ENCODE data around the gene SSTR4.

DNA sequence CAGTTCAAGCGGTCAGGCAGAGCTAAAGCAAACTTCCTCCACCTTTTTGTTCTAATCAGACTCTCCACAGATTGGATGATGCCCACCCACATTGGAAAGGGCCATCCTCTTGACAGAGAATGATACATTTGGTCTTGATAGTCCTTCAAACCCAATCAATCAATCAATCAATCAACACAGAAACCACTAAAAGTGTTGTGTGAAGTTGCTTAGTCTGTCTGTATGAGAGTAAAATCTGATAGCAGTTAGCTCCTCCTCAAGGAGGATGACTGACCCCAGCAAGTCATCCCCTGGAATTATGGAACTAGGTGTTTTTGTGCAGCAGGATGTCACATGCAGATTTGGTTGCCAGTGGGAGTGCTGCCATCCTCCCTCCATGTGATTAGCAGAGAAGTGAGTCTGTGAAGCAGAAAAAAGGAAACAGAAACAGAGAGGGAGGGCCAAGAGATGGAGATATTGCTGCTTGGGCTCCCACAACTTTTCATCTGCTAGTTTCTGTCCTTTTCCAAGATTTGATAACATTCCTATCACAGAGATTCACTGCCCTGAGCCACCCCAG lies 32.0 kb upstream of the SSTR4 start:
- TF ChIP-seq POLR2A (IDR thresholded peaks at IDR 0.05; ENCODE audit: low read depth, low read length) (no peak), TAF1 (IDR thresholded peaks at IDR 0.05; ENCODE audit: borderline replicate concordance, low read depth, low read length) (no peak)
